Nephron progenitor cell (in vitro differentiated cells): ENCODE results near the gene TSPAN4.

Experiments
- DNase-seq: peaks from one replicate; pipeline ENCODE4 v3.0.0; 2021
- H3K27ac Mint-ChIP-seq: 2 replicates; pipeline ENCODE4 v1.8.0; 2021; ENCODE audit warnings: mild to moderate bottlenecking, moderate library complexity, mixed read lengths
- H3K27me3 Mint-ChIP-seq: 2 replicates; pipeline ENCODE4 v1.8.0; 2021; ENCODE audit warnings: mild to moderate bottlenecking, low read depth, mixed read lengths; ENCODE audit not compliant: poor library complexity
- H3K36me3 Mint-ChIP-seq: 2 replicates; pipeline ENCODE4 v1.8.0; 2021; ENCODE audit warnings: low read depth, mixed read lengths
- H3K4me1 Mint-ChIP-seq: 2 replicates; pipeline ENCODE4 v1.8.0; 2021; ENCODE audit warnings: mixed read lengths
- H3K4me3 Mint-ChIP-seq: 2 replicates; pipeline ENCODE4 v1.8.0; 2021; ENCODE audit warnings: mild to moderate bottlenecking, moderate library complexity, mixed read lengths
- H3K9me3 Mint-ChIP-seq: 2 replicates; pipeline ENCODE4 v1.8.0; 2021; ENCODE audit warnings: mild to moderate bottlenecking, moderate library complexity, mixed read lengths
- CTCF ChIP-seq: fragments of 200-600 bp; sonication (generic); IDR thresholded peaks from 2 replicates; pipeline ENCODE4 v1.5.0; 2021; ENCODE audit warnings: antibody characterized with exemption

The TSPAN4 gene

DNA sequence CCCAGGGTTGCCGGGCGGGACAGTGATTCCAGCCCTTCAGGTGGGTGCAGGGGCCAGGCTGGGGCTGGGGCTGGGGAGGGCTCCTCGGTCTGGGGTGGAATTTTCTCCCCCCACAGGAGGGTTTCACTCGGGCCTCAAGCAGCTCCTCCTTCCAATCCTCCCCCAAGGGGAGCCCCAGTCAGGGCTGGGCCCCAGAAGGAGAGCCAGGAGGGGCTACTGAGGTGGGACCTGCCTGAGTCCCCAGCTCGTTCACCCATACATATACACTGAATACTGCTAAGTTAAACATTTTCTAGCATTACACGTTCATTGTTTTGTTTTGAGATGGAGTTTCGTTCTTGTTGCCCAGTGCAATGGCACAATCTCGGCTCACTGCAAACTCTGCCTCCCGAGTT lies 16.4 kb upstream of the TSPAN4 start:
- peak overlapping the region; percentile 69 for H3K4me3 Mint-ChIP-seq
- TF ChIP-seq CTCF: no peak
- no peak for DNase-seq
- peaks cover 14% of the 10 kb centered on the region for H3K36me3 Mint-ChIP-seq
- H3K4me1 Mint-ChIP-seq: peaks cover 23% of the 10 kb centered on the region
- H3K27me3 Mint-ChIP-seq: peaks cover 59% of the 10 kb centered on the region
- no peak overlapping the region for H3K27ac Mint-ChIP-seq
- no peaks in the 10 kb centered on the region for H3K9me3 Mint-ChIP-seq

DNA sequence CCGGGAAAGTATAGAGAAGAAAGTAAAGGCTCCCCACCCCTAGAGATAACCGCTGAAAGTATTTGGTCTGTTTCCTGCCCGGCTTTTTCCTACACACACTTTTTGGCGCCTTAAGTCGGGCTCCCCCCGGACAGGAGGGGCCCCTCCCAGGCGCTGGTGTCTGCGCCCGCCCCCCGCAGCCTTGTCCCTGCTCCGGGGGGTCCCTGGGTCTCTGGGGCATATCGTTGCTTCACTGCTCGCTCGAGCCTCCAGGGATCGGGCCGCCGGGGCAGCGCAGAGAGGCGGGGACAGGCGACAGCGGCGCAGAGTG lies 15.9 kb upstream of the TSPAN4 start:
- Mint-ChIP-seq H3K36me3 (peaks cover 14% of the 10 kb centered on the region), H3K27me3 (peaks cover 65% of the 10 kb centered on the region), H3K4me1 (peaks cover 29% of the 10 kb centered on the region), H3K4me3 (peak overlapping the region; percentile 69), H3K27ac (no peak overlapping the region), H3K9me3 (no peaks in the 10 kb centered on the region)
- TF ChIP-seq CTCF: no peak
- DNase-seq: no peak

DNA sequence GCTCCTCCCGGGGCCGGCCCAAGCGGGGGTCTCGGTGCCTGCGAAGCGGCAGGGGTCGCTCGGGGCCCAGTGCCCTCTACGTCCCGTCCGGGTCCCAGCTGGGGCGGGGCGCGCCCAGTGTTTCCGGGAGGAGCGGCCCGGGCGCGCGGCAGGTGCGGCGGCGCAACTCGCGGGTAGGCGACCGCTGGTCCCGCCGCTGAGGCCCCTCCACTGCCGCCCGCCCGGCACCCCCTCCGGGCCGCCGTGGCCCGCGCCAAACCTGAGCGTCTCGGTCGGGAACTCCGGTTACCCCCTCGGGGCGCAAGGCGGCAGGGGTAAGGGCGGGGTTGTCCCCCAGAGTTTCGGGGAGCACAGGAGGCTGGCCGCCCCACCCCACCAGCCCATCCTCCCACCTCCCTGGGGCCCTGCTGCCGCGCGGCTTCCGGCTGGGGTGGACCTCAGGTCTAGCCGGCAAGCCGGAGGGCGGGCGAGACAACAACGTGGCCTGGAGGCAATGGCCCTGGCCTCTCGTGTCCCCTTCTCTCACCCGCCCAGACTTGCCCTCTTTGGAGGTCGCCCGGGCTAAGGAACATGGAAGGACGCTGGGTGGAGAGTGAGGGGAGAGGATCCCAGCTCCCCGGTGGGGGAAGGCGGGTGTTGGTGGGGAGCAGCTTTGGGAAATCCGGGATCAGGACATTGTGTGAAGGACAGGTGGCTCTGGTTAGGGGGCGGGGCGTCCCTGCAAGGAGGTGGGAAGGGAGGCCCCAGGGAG lies 15.3 kb upstream of the TSPAN4 start:
- TF ChIP-seq CTCF: no peak
- no peak overlapping the region for H3K27ac Mint-ChIP-seq
- peaks cover 13% of the 10 kb centered on the region for H3K36me3 Mint-ChIP-seq
- H3K4me3 Mint-ChIP-seq: peak overlapping the region; percentile 68
- H3K4me1 Mint-ChIP-seq: peaks cover 34% of the 10 kb centered on the region
- DNase-seq: peak; percentile 65
- no peaks in the 10 kb centered on the region for H3K9me3 Mint-ChIP-seq
- peaks cover 70% of the 10 kb centered on the region for H3K27me3 Mint-ChIP-seq

GRCh38 chr11:827897-828192 lies 14.8 kb upstream of the TSPAN4 start, which contains the start of gene CRACR2B:
Gene CRACR2B, plus strand, starts transcription at chr11:827919. Its CDS starts 689 bp downstream, at chr11:828608.
- H3K4me1 Mint-ChIP-seq: peaks cover 36% of the 10 kb centered on the region
- peaks cover 72% of the 10 kb centered on the region for H3K27me3 Mint-ChIP-seq
- no peak for DNase-seq
- H3K27ac Mint-ChIP-seq: no peak within 1 kb of the TSS
- no peak for TF ChIP-seq CTCF
- H3K4me3 Mint-ChIP-seq: peak within 1 kb of the TSS; percentile 69
- peaks cover 8% of the 10 kb centered on the region for H3K36me3 Mint-ChIP-seq
- no peaks in the 10 kb centered on the region for H3K9me3 Mint-ChIP-seq

DNA sequence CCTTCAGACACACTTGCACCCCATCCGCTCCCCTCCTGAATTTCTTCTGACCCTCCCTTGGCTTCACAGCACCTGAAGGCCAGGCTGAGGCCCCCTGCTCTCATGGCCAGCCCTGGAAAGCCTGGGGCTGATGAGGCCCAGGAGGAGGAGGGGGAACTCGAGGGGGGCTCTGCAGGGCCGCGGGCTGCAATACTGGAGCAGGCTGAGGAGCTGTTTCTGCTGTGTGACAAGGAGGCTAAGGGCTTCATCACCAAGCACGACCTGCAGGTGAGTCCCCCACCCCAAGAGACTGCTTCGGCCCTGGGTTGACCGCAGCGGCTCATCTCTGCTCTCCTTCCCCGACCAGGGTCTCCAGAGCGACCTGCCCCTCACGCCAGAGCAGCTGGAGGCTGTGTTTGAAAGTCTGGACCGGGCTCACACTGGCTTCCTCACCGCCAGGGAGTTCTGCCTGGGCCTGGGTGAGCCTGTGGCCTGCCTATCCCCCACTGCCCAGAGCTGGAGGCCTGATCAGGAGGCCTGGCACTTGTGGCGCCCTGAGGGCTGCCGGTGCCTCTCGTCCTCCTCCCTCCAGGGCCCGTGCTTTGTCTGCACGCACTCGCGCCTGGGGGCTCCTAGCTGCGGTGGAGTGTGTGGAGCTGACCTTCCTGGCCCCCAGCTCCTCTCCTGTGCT lies 14.0 kb upstream of the TSPAN4 start:
- Mint-ChIP-seq H3K4me1 (peaks cover 37% of the 10 kb centered on the region), H3K27me3 (peaks cover 72% of the 10 kb centered on the region), H3K4me3 (peak overlapping the region; percentile 68), H3K36me3 (peaks cover 7% of the 10 kb centered on the region), H3K27ac (no peak overlapping the region), H3K9me3 (no peaks in the 10 kb centered on the region)
- no peak for DNase-seq
- TF ChIP-seq CTCF: no peak
